ENCODE results near the gene TC2N.

TC2N gene

GRCh38 chr14:91902336-91902735, 35.0 kb upstream of the TC2N start:
- Histone ChIP-seq H4K20me1 (ENCODE audit: insufficient read depth, low read length) (no peaks in the 10 kb centered on the region), H3K27ac (ENCODE audit: low read length) (no peak overlapping the region), H2AFZ (ENCODE audit: low read depth, low read length) (no peak overlapping the region), H3K4me3 (ENCODE audit: low read length) (no peak overlapping the region), H3K27me3 (ENCODE audit: low read depth, low read length) (no peaks in the 10 kb centered on the region), H3K9ac (ENCODE audit: low read length) (no peak overlapping the region), H3K36me3 (replicated peaks; ENCODE audit: low read depth, low read length) (no peaks in the 10 kb centered on the region), H3K9me3 (ENCODE audit: insufficient read depth, low read length) (no peaks in the 10 kb centered on the region), H3K4me1 (ENCODE audit: low read length) (no peaks in the 10 kb centered on the region), H3K4me2 (ENCODE audit: low read length) (no peak overlapping the region), H3K79me2 (ENCODE audit: low read length) (no peaks in the 10 kb centered on the region)
- no peak for TF ChIP-seq CTCF (IDR thresholded peaks at IDR 0.05; ENCODE audit: low read depth, low read length)
- TF ChIP-seq EZH2phosphoT487 (IDR thresholded peaks at IDR 0.05; ENCODE audit: low read depth): no peak

GRCh38 chr14:91901449-91902226, 34.3 kb upstream of the TC2N start:
- no peak overlapping the region for H3K9ac ChIP-seq (ENCODE audit: low read length)
- H3K79me2 ChIP-seq (ENCODE audit: low read length): no peaks in the 10 kb centered on the region
- H2AFZ ChIP-seq (ENCODE audit: low read depth, low read length): no peak overlapping the region
- no peaks in the 10 kb centered on the region for H3K4me1 ChIP-seq (ENCODE audit: low read length)
- H4K20me1 ChIP-seq (ENCODE audit: insufficient read depth, low read length): no peaks in the 10 kb centered on the region
- H3K9me3 ChIP-seq (ENCODE audit: insufficient read depth, low read length): no peaks in the 10 kb centered on the region
- no peak overlapping the region for H3K4me3 ChIP-seq (ENCODE audit: low read length)
- no peaks in the 10 kb centered on the region for H3K36me3 ChIP-seq (replicated peaks; ENCODE audit: low read depth, low read length)
- no peak for TF ChIP-seq EZH2phosphoT487 (IDR thresholded peaks at IDR 0.05; ENCODE audit: low read depth)
- no peak for TF ChIP-seq CTCF (IDR thresholded peaks at IDR 0.05; ENCODE audit: low read depth, low read length)
- no peak overlapping the region for H3K4me2 ChIP-seq (ENCODE audit: low read length)
- H3K27ac ChIP-seq (ENCODE audit: low read length): no peak overlapping the region
- no peaks in the 10 kb centered on the region for H3K27me3 ChIP-seq (ENCODE audit: low read depth, low read length)

- H2AFZ ChIP-seq (ENCODE audit: low read depth, low read length): no peak overlapping the region
- H3K36me3 ChIP-seq (replicated peaks; ENCODE audit: low read depth, low read length): no peaks in the 10 kb centered on the region
- H3K27ac ChIP-seq (ENCODE audit: low read length): no peak overlapping the region
- H3K4me1 ChIP-seq (ENCODE audit: low read length): no peaks in the 10 kb centered on the region
- no peaks in the 10 kb centered on the region for H3K27me3 ChIP-seq (ENCODE audit: low read depth, low read length)
- no peaks in the 10 kb centered on the region for H3K9me3 ChIP-seq (ENCODE audit: insufficient read depth, low read length)
- no peak overlapping the region for H3K4me3 ChIP-seq (ENCODE audit: low read length)
- no peaks in the 10 kb centered on the region for H4K20me1 ChIP-seq (ENCODE audit: insufficient read depth, low read length)
- H3K4me2 ChIP-seq (ENCODE audit: low read length): no peak overlapping the region
- H3K9ac ChIP-seq (ENCODE audit: low read length): no peak overlapping the region
- TF ChIP-seq CTCF (IDR thresholded peaks at IDR 0.05; ENCODE audit: low read depth, low read length) (no peak), EZH2phosphoT487 (IDR thresholded peaks at IDR 0.05; ENCODE audit: low read depth) (no peak)
- H3K79me2 ChIP-seq (ENCODE audit: low read length): no peaks in the 10 kb centered on the region
These were observed 32.5 kb upstream of the TC2N start for GRCh38 chr14:91899806-91900205.

- H3K9ac ChIP-seq (ENCODE audit: low read length): no peak overlapping the region
- H3K4me3 ChIP-seq (ENCODE audit: low read length): no peak overlapping the region
- H3K4me2 ChIP-seq (ENCODE audit: low read length): no peak overlapping the region
- H3K9me3 ChIP-seq (ENCODE audit: insufficient read depth, low read length): no peaks in the 10 kb centered on the region
- no peaks in the 10 kb centered on the region for H3K4me1 ChIP-seq (ENCODE audit: low read length)
- no peaks in the 10 kb centered on the region for H3K79me2 ChIP-seq (ENCODE audit: low read length)
- H3K27me3 ChIP-seq (ENCODE audit: low read depth, low read length): no peaks in the 10 kb centered on the region
- no peak overlapping the region for H2AFZ ChIP-seq (ENCODE audit: low read depth, low read length)
- no peaks in the 10 kb centered on the region for H4K20me1 ChIP-seq (ENCODE audit: insufficient read depth, low read length)
- no peak overlapping the region for H3K27ac ChIP-seq (ENCODE audit: low read length)
- H3K36me3 ChIP-seq (replicated peaks; ENCODE audit: low read depth, low read length): no peaks in the 10 kb centered on the region
- no peak for TF ChIP-seq EZH2phosphoT487 (IDR thresholded peaks at IDR 0.05; ENCODE audit: low read depth)
- no peak for TF ChIP-seq CTCF (IDR thresholded peaks at IDR 0.05; ENCODE audit: low read depth, low read length)
These were observed 31.9 kb upstream of the TC2N start for GRCh38 chr14:91899213-91899612.

Measured in OCI-LY3 (cell line).